Neural cell (in vitro differentiated cells): ENCODE results near the gene GRAMD4. TPM values are rescaled to one million over a fixed set of nuclear protein-coding genes. Genes with fewer than 3 reads are reported as not detected.
A peak's percentile ranks its signal among the peaks of the same experiment; 100 is the strongest.

Experiments used
- H2AFZ ChIP-seq: fragments of 200-600, 300-800 bp; sonication (generic), shearing (Covaris generic); 2 replicates; pipeline ENCODE4 v1.6.0; 2014; ENCODE audit warnings: low read depth, mild to moderate bottlenecking, antibody characterized with exemption, low read length, moderate library complexity
- H3F3A ChIP-seq: fragments of 200-600 bp; shearing (Covaris generic); 2 replicates; pipeline ENCODE4 v1.6.1; 2016; ENCODE audit warnings: mild to moderate bottlenecking, moderate library complexity, mixed read lengths, antibody characterized with exemption, low read length; ENCODE audit not compliant: insufficient read depth, poor library complexity, severe bottlenecking
- H3K27ac ChIP-seq: fragments of 200-600, 300-800 bp; sonication (generic), shearing (Covaris generic); 2 replicates; pipeline ENCODE4 v1.5.1; 2014; ENCODE audit warnings: mild to moderate bottlenecking, low read length, moderate library complexity
- H3K27me3 ChIP-seq: fragments of 300-800, 200-600 bp; sonication (generic), shearing (Covaris generic); 2 replicates; pipeline ENCODE4 v1.6.0; 2014; ENCODE audit warnings: mild to moderate bottlenecking, low read depth, low read length, moderate library complexity; ENCODE audit not compliant: insufficient read depth
- H3K36me3 ChIP-seq: fragments of 300-800, 200-600 bp; sonication (generic), shearing (Covaris generic); 2 replicates; pipeline ENCODE4 v1.5.1; 2014; ENCODE audit warnings: mild to moderate bottlenecking, antibody characterized with exemption, low read length, moderate library complexity; ENCODE audit not compliant: insufficient read depth
- H3K4me2 ChIP-seq: fragments of 300-800, 200-600 bp; sonication (generic), shearing (Covaris generic); 2 replicates; pipeline ENCODE4 v1.6.0; 2014; ENCODE audit warnings: mild to moderate bottlenecking, low read length
- H3K4me3 ChIP-seq: fragments of 300-800, 200-600 bp; sonication (generic), shearing (Covaris generic); 2 replicates; pipeline ENCODE4 v1.5.1; 2014; ENCODE audit warnings: mild to moderate bottlenecking, low read length, moderate library complexity
- H3K79me2 ChIP-seq: fragments of 200-600 bp; shearing (Covaris generic); replicated peaks from 2 replicates; pipeline ENCODE4 v1.6.0; 2014; ENCODE audit warnings: mild to moderate bottlenecking, low read length, moderate library complexity; ENCODE audit not compliant: insufficient read depth
- H3K9ac ChIP-seq: fragments of 300-800, 200-600 bp; sonication (generic), shearing (Covaris generic); 2 replicates; pipeline ENCODE4 v1.6.1; 2016; ENCODE audit warnings: mild to moderate bottlenecking, low read length, mixed read lengths
- H3K9me2 ChIP-seq: fragments of 200-600 bp; shearing (Covaris generic); 2 replicates; pipeline ENCODE4 v1.6.1; 2016; ENCODE audit warnings: mild to moderate bottlenecking, low read length, mixed read lengths; ENCODE audit not compliant: insufficient read depth
- H3K9me3 ChIP-seq: fragments of 200-600, 300-800 bp; sonication (generic), shearing (Covaris generic); 2 replicates; pipeline ENCODE4 v1.6.1; 2016; ENCODE audit warnings: mild to moderate bottlenecking, mixed run types, low read length, moderate library complexity, mixed read lengths
- H4K20me1 ChIP-seq: fragments of 200-600 bp; shearing (Covaris generic); 2 replicates; pipeline ENCODE4 v1.6.1; 2016; ENCODE audit warnings: mild to moderate bottlenecking, mixed run types; ENCODE audit not compliant: insufficient read depth
- EP300 ChIP-seq: fragments of 450-650 bp; conservative IDR thresholded peaks from 2 replicates; pipeline ENCODE4 v1.6.1; 2014; ENCODE audit warnings: antibody characterized with exemption, mild to moderate bottlenecking, moderate library complexity; ENCODE audit not compliant: poor library complexity, severe bottlenecking
- EZH2 ChIP-seq: fragments of 200-600, 300-800 bp; shearing (Covaris generic), sonication (generic); IDR thresholded peaks from 2 replicates; pipeline ENCODE4 v1.6.1; 2014; ENCODE audit warnings: antibody characterized with exemption, low read length, borderline replicate concordance, mild to moderate bottlenecking; ENCODE audit not compliant: insufficient read depth, poor library complexity, severe bottlenecking
- POLR2AphosphoS5 ChIP-seq: IDR thresholded peaks from 2 replicates; pipeline ENCODE4 v1.6.1; 2012
- RAD21 ChIP-seq: fragments of 450-650 bp; conservative IDR thresholded peaks from 2 replicates; pipeline ENCODE4 v1.6.1; 2014; ENCODE audit warnings: antibody characterized with exemption, mild to moderate bottlenecking, moderate library complexity
- SMC3 ChIP-seq: fragments of 450-650 bp; conservative IDR thresholded peaks from 2 replicates; pipeline ENCODE4 v1.6.1; 2014; ENCODE audit warnings: antibody characterized with exemption, mild to moderate bottlenecking, moderate library complexity; ENCODE audit not compliant: poor library complexity
- TAF1 ChIP-seq: IDR thresholded peaks from 2 replicates; pipeline ENCODE4 v1.6.1; 2012; ENCODE audit warnings: low read depth
- polyA plus RNA-seq: library from polyadenylated mRNA; depleted of rRNA; stranded (reverse); fragments of >200 nt; gene quantifications from 2 replicates; pipeline ENCODE4 v1.2.3, GENCODE V29; 2014
- TF ChIP-seq, protein P1 (sequence below): IDR thresholded peaks from 2 replicates; pipeline ENCODE4 v1.6.1; 2012; ENCODE audit warnings: borderline replicate concordance
- TF ChIP-seq, protein P2 (sequence below): fragments of 450-650 bp; IDR thresholded peaks from 2 replicates; pipeline ENCODE4 v1.5.1; 2014; ENCODE audit warnings: antibody characterized with exemption, mild to moderate bottlenecking, moderate library complexity; ENCODE audit not compliant: poor library complexity, severe bottlenecking

GRAMD4 gene
- polyA plus RNA-seq, 1 donor from 2014 or later = 35.6 TPM

DNA sequence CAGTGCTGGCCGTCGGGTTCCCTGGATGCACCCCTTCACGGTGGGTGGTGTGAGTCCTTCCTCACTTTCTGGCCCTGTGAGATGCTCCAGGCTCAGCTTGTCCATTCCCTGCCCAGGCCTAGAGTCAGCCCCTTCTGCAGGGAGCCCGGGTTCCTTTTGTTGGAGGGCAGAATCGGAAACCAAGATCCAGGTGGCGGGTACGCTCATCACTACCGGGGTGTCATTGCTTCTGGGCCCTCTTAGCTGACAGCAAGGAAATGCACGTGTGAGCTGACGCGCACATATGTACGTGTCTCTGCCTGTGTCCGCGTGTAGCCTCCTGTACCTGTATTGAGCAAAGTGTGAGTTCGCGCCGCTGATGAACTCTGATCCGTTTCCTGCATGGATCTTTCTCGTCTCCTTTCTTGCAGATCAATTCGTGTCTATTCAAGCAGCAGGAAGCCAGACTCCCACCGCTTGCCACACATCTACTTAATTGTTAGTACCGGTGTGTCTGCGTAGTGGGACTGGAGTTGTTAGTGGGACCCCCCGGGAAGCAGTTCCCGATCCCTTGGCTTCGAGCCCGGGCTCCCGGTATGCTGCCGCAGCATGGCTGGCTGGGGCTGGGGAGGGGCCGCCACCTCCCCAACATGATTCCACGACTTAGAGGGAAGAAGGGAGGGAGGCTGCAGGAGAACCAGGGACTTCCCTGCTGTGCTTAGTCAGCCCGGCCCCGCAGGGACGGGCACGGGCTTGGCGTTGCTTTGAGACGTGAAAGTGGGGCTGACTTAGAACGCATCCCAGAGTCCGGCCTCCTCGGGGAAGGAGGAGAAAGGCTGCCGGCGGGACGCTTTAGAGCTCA lies 35.9 kb upstream of the GRAMD4 start:
- Histone ChIP-seq H3K79me2 (no peaks in the 10 kb centered on the region), H3K4me3 (peak overlapping the region; percentile 42), H3K4me2 (no peak overlapping the region), H3K36me3 (no peaks in the 10 kb centered on the region), H3K9ac (no peak overlapping the region), H3F3A (no peaks in the 10 kb centered on the region), H3K27ac (no peak overlapping the region), H3K9me3 (no peaks in the 10 kb centered on the region), H2AFZ (no peak overlapping the region), H3K27me3 (no peaks in the 10 kb centered on the region), H3K9me2 (no peaks in the 10 kb centered on the region), H4K20me1 (no peaks in the 10 kb centered on the region)
- TF ChIP-seq EZH2 (no peak), RAD21 (no peak), TAF1 (no peak)

DNA sequence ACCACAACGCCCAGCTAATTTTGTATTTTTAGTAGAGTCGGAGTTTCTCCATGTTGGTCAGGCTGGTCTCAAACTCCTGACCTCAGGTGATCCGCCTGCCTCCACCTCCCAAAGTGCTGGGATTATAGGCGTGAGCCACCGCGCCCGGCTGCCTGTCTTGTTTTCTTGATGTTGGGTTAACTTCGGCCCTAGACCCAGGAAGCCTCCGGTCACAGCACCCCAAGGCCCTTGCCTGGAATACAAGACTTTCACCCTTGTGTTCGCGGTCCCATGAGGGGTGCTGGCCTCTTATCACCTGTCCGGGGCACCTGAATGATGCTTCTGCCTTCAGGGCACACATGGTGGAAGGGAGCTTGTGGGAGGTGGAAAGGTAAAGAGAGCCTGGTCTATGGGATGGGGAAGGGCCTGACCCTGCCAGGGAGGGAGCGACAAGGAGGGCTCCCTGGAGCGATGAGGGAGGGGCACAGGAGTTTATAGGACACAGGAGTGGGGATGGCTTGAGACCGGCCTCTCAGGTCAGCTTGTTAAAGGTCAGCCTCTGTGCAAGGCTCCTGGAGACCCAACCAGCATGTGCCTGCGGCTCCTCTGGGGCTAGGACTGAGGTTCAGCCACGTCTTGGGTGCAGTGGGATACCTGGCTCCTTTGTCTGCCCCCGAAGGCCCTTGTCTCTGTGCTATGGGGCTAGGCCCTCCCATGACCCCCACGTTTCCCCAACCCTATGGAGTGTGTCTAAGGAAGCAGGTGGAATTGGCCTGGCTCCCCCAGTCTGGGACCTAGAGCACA lies 34.7 kb upstream of the GRAMD4 start:
- Histone ChIP-seq H3K27me3 (no peaks in the 10 kb centered on the region), H3K9me3 (no peaks in the 10 kb centered on the region), H3K9me2 (no peaks in the 10 kb centered on the region), H3K9ac (no peak overlapping the region), H3K79me2 (no peaks in the 10 kb centered on the region), H3F3A (no peaks in the 10 kb centered on the region), H3K36me3 (no peaks in the 10 kb centered on the region), H4K20me1 (peaks cover 3% of the 10 kb centered on the region), H2AFZ (no peak overlapping the region), H3K4me3 (no peak overlapping the region), H3K4me2 (no peak overlapping the region), H3K27ac (no peak overlapping the region)
- no peak for TF ChIP-seq SMC3

DNA sequence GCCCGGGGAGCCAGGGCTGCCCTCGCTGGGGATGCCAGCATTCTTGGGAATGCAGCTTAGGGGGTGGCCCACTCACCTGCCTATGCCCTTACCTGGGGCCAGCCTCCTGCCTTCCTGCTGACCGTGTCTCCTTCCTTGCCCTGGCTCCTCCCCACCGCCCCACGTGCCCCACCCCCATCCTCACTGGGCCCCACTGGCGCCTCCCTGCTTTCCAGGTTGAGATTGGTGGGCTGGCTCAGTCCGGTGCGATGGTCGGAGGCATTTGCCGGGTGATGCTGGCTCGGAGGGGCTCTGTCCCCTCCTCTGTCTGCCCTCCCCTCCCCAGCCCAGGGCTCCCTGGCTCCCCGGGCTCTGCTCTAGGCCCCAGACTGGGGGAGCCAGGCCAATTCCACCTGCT lies 34.1 kb upstream of the GRAMD4 start:
- TF ChIP-seq SMC3 (no peak), EZH2 (no peak), POLR2AphosphoS5 (no peak), RAD21 (no peak), TAF1 (no peak), EP300 (no peak)
- TF ChIP-seq, protein P1, sequence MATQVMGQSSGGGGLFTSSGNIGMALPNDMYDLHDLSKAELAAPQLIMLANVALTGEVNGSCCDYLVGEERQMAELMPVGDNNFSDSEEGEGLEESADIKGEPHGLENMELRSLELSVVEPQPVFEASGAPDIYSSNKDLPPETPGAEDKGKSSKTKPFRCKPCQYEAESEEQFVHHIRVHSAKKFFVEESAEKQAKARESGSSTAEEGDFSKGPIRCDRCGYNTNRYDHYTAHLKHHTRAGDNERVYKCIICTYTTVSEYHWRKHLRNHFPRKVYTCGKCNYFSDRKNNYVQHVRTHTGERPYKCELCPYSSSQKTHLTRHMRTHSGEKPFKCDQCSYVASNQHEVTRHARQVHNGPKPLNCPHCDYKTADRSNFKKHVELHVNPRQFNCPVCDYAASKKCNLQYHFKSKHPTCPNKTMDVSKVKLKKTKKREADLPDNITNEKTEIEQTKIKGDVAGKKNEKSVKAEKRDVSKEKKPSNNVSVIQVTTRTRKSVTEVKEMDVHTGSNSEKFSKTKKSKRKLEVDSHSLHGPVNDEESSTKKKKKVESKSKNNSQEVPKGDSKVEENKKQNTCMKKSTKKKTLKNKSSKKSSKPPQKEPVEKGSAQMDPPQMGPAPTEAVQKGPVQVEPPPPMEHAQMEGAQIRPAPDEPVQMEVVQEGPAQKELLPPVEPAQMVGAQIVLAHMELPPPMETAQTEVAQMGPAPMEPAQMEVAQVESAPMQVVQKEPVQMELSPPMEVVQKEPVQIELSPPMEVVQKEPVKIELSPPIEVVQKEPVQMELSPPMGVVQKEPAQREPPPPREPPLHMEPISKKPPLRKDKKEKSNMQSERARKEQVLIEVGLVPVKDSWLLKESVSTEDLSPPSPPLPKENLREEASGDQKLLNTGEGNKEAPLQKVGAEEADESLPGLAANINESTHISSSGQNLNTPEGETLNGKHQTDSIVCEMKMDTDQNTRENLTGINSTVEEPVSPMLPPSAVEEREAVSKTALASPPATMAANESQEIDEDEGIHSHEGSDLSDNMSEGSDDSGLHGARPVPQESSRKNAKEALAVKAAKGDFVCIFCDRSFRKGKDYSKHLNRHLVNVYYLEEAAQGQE = no peak
- TF ChIP-seq, protein P2, sequence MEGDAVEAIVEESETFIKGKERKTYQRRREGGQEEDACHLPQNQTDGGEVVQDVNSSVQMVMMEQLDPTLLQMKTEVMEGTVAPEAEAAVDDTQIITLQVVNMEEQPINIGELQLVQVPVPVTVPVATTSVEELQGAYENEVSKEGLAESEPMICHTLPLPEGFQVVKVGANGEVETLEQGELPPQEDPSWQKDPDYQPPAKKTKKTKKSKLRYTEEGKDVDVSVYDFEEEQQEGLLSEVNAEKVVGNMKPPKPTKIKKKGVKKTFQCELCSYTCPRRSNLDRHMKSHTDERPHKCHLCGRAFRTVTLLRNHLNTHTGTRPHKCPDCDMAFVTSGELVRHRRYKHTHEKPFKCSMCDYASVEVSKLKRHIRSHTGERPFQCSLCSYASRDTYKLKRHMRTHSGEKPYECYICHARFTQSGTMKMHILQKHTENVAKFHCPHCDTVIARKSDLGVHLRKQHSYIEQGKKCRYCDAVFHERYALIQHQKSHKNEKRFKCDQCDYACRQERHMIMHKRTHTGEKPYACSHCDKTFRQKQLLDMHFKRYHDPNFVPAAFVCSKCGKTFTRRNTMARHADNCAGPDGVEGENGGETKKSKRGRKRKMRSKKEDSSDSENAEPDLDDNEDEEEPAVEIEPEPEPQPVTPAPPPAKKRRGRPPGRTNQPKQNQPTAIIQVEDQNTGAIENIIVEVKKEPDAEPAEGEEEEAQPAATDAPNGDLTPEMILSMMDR = no peak
- Histone ChIP-seq H4K20me1 (peaks cover 3% of the 10 kb centered on the region), H3K4me3 (no peak overlapping the region), H3K9me2 (no peaks in the 10 kb centered on the region), H3K79me2 (no peaks in the 10 kb centered on the region), H3K9ac (no peak overlapping the region), H3K4me2 (no peak overlapping the region), H3K36me3 (no peaks in the 10 kb centered on the region), H3F3A (no peaks in the 10 kb centered on the region), H3K27me3 (no peaks in the 10 kb centered on the region), H3K27ac (no peak overlapping the region), H3K9me3 (no peaks in the 10 kb centered on the region), H2AFZ (no peak overlapping the region)
